ENCODE data around the gene MAP3K4. TPM values are rescaled to one million over a fixed set of nuclear protein-coding genes. Genes with fewer than 3 reads are reported as not detected.

MAP3K4 gene
- total RNA-seq, 1 experiment from 2014 or later = 54.3 TPM

DNA sequence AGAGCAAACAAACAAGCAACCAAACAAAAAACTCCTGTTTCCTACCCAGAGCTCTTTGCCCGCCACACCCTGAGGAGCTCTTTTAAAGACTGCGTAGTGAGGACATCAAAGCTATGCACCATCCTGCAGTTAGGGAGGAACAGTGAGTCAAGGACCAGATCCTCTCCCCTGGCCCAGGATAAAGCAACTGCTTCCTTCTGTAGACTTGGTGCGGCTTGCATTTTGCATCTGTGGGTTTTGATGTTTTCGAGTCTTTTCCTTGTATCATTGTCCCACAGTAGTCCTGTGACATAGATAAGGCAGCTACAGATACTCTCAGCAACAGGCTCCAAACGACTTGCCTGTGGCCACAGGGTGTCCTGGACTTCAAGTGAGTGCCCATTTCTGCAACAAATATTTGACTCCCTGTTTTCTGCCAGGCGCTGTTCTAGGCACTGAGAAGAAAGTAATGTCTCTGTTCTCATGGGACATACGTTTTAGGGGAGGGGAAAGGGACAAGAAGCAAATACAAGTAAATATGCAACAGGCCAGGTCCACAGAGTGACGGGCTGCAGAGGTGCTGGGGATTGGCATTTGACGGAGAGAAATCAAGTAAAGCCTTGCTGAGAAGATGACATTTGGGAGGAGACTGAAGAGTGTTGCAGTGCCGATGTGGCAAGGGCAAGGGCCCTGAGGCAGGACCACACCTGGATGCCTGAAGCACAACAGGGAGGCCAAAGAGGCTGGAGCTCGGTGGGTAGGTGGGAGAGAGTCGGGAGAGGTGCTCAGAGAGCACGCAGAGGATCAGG lies 35.9 kb upstream of the MAP3K4 start:
- Histone ChIP-seq H2BK15ac (ENCODE audit: low read depth, low read length) (no peak overlapping the region), H3K18ac (ENCODE audit: insufficient read length, low read depth, low read length) (no peak overlapping the region), H3K27ac (ENCODE audit: insufficient read length, low read depth, low read length) (no peak overlapping the region), H3K4ac (ENCODE audit: low read depth, low read length) (no peak overlapping the region), H2AFZ (ENCODE audit: low read length) (no peak overlapping the region), H3K23me2 (ENCODE audit: insufficient read length, low read depth, low read length, poor library complexity, severe bottlenecking) (no peaks in the 10 kb centered on the region), H3K14ac (ENCODE audit: insufficient read depth, low read length) (no peak overlapping the region; the same call in 1 of the 2 replicates), H3K27me3 (ENCODE audit: insufficient read depth, low read length) (no peaks in the 10 kb centered on the region), H3K56ac (ENCODE audit: insufficient read length, low read depth, low read length) (no peak overlapping the region), H2BK5ac (ENCODE audit: insufficient read length, low read length) (no peak overlapping the region), H3K4me2 (ENCODE audit: insufficient read depth, insufficient read length, low read length) (no peak overlapping the region), H4K8ac (replicated peaks; ENCODE audit: insufficient read length, low read depth, low read length) (no peak overlapping the region), H2BK12ac (ENCODE audit: insufficient read length, low read depth, low read length) (no peak overlapping the region), H2AK5ac (ENCODE audit: insufficient read length, low read length) (no peak overlapping the region), H3T11ph (ENCODE audit: low read length) (no peak overlapping the region), H3K79me1 (ENCODE audit: insufficient read depth, low read depth, low read length, poor library complexity, severe bottlenecking) (no peaks in the 10 kb centered on the region), H3K79me2 (ENCODE audit: insufficient read depth, low read length) (no peaks in the 10 kb centered on the region), H3K23ac (ENCODE audit: insufficient read length, low read depth, low read length) (no peak overlapping the region), H3K9me3 (ENCODE audit: control insufficient read depth, low read depth, low read length) (no peaks in the 10 kb centered on the region), H4K91ac (ENCODE audit: insufficient read length, low read depth, low read length) (no peak overlapping the region), H4K20me1 (ENCODE audit: control insufficient read depth, insufficient read depth, insufficient read length) (no peaks in the 10 kb centered on the region), H4K5ac (ENCODE audit: insufficient read length, low read depth, low read length) (no peak overlapping the region), H2BK20ac (ENCODE audit: low read depth, low read length, poor library complexity, severe bottlenecking) (no peak overlapping the region), H2BK120ac (ENCODE audit: low read depth, low read length, poor library complexity, severe bottlenecking) (no peak overlapping the region), H3K4me1 (ENCODE audit: insufficient read depth, low read length) (no peaks in the 10 kb centered on the region), H3K9ac (ENCODE audit: extremely low read depth, insufficient read length, low read length) (no peak overlapping the region)
- TF ChIP-seq, protein P1, sequence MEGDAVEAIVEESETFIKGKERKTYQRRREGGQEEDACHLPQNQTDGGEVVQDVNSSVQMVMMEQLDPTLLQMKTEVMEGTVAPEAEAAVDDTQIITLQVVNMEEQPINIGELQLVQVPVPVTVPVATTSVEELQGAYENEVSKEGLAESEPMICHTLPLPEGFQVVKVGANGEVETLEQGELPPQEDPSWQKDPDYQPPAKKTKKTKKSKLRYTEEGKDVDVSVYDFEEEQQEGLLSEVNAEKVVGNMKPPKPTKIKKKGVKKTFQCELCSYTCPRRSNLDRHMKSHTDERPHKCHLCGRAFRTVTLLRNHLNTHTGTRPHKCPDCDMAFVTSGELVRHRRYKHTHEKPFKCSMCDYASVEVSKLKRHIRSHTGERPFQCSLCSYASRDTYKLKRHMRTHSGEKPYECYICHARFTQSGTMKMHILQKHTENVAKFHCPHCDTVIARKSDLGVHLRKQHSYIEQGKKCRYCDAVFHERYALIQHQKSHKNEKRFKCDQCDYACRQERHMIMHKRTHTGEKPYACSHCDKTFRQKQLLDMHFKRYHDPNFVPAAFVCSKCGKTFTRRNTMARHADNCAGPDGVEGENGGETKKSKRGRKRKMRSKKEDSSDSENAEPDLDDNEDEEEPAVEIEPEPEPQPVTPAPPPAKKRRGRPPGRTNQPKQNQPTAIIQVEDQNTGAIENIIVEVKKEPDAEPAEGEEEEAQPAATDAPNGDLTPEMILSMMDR (conservative IDR thresholded peaks at IDR 0.05) = no peak
- Mint-ChIP-seq H3K36me3 (ENCODE audit: insufficient read depth in 1 of 3, low read depth in 3 of 3) (no peaks in the 10 kb centered on the region), H3K4me1 (peaks cover 18% of the 10 kb centered on the region in 2 experiments), H3K27me3 (ENCODE audit: low read depth) (peaks cover 3% of the 10 kb centered on the region; the same call in 1 of the 2 replicates), H3K27ac (no peak overlapping the region), H3K9me3 (no peaks in the 10 kb centered on the region), H3K4me3 (no peak overlapping the region)
- no CpG with 5 or more reads among the region's 13 CpGs for WGBS (ENCODE audit: extremely low coverage, insufficient read length, low lambda C conversion rate)
- no peak for DNase-seq
